Erythroblast (primary cell): Measurements from ENCODE around the gene LRP1B.
"Not testable (repeated sequence)": the region's sequence is repeated elsewhere in the genome, so short reads cannot be mapped to it uniquely, and the experiment has no call there.

ENCODE experiments used
- GATA1 ChIP-seq: IDR thresholded peaks from 2 replicates; pipeline ENCODE4 v1.6.1; 2011; ENCODE audit warnings: low read depth, mild to moderate bottlenecking, control low read depth, low read length, moderate library complexity
- POLR2A ChIP-seq: IDR thresholded peaks from 2 replicates; pipeline ENCODE4 v1.6.1; 2011; ENCODE audit warnings: mild to moderate bottlenecking, low read length

DNA sequence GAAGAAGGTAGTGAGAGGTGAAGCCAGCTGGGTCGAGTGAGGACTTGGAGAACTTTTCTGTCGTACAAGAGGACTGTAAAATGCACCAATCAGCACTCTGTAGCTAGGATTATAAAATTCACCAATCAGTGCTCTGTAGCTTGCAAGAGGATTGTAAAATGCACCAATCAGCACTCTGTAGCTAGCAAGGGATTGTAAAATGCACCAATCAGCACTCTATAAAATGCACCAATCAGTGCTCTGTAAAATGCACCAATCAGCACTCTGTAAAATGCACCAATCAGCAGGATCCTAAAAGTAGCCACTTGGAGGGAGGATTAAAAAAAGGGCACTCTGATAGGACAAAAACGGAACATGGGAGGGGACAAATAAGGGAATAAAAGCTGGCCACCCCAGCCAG lies 315.5 kb downstream of the LRP1B start:
- not testable (repeated sequence) for TF ChIP-seq POLR2A, GATA1
